Measurements from ENCODE around the gene CDC42BPA. TPM values are rescaled to one million over a fixed set of nuclear protein-coding genes. Genes with fewer than 3 reads are reported as not detected.

The CDC42BPA gene
- total and polyA plus RNA-seq, 9 of the 15 experiments (the other 6 are each of a cell fraction or from before 2014, with no cell fraction given) = 8.0 to 77.5 (median 52.1) TPM

- TF ChIP-seq GMEB1 (CRISPR knock-in tag; IDR thresholded peaks at IDR 0.05) = no peak
- no peak for TF ChIP-seq ZNF707 (CRISPR knock-in tag; conservative IDR thresholded peaks at IDR 0.05)
- TF ChIP-seq ZNF133 (CRISPR knock-in tag; IDR thresholded peaks at IDR 0.05) = no peak
- no peak for TF ChIP-seq CTCFL (IDR thresholded peaks at IDR 0.05; ENCODE audit: borderline replicate concordance, insufficient read depth, low read depth, low read length, poor library complexity, severe bottlenecking)
- TF ChIP-seq XRCC3 (IDR thresholded peaks at IDR 0.05) = 0 out of 2 replicates have a peak, but pooled peaks have one; percentile 33
- TF ChIP-seq ZNF830 (CRISPR knock-in tag; IDR thresholded peaks at IDR 0.05) = no peak
- TF ChIP-seq E2F5 (CRISPR knock-in tag; IDR thresholded peaks at IDR 0.05) = no peak
- no peak for TF ChIP-seq ELK3 (CRISPR knock-in tag; IDR thresholded peaks at IDR 0.05)
- TF ChIP-seq ZNF589 (CRISPR knock-in tag; IDR thresholded peaks at IDR 0.05; ENCODE audit: low read depth) = peak; percentile 58; the same call in 1 of the 2 replicates
- TF ChIP-seq EP300 (IDR thresholded peaks at IDR 0.05; ENCODE audit: low read length) = peak; percentile 91
- TF ChIP-seq NFIX (CRISPR knock-in tag; IDR thresholded peaks at IDR 0.05; ENCODE audit: low read depth) = peak; percentile 42; the same call in 1 of the 2 replicates
- peak in 1 of 2 experiments; percentile 67; a peak in 3 of 4 replicates for TF ChIP-seq RCOR1 (IDR thresholded peaks at IDR 0.05; ENCODE audit: borderline replicate concordance in 1 of 2, low read depth in 2 of 2, low read length in 2 of 2)
- TF ChIP-seq UBTF (IDR thresholded peaks at IDR 0.05; ENCODE audit: borderline replicate concordance in 1 of 2, low read depth in 2 of 2, low read length in 2 of 2) = no peak; a peak in 1 of 4 replicates
- TF ChIP-seq SNIP1 (IDR thresholded peaks at IDR 0.05; ENCODE audit: low read depth) = no peak
These were observed 39.1 kb upstream of the CDC42BPA start (continued) for GRCh38 chr1:227357171-227357926.
